Transverse colon (tissue), 4 donors: ENCODE measurements around the gene PCDHA3. TPM values are rescaled to one million over a fixed set of nuclear protein-coding genes. Genes with fewer than 3 reads are reported as not detected.
"Not testable (repeated sequence)": the region's sequence is repeated elsewhere in the genome, so short reads cannot be mapped to it uniquely, and the experiment has no call there.

Experiments used
- DNase-seq: peaks from one replicate; pipeline ENCODE4 v3.0.0-alpha.2; 2019
- H3K27ac ChIP-seq, 4 donors: fragments of 200-600 bp; sonication (generic); 2 replicates each; pipeline ENCODE4 v1.5.1; 2016 to 2018; ENCODE audit warnings: inconsistent platforms in 4 of 4
- H3K27me3 ChIP-seq: fragments of 200-600 bp; sonication (generic); 2 replicates; pipeline ENCODE4 v1.5.1; 2017; ENCODE audit warnings: inconsistent platforms
- H3K36me3 ChIP-seq, 4 donors: fragments of 200-600 bp; sonication (generic); 2 replicates each; pipeline ENCODE4 v1.5.1; 2017 to 2019; ENCODE audit warnings: inconsistent platforms in 4 of 4
- H3K4me1 ChIP-seq, 4 donors: fragments of 200-600 bp; sonication (generic); 2 replicates each; pipeline ENCODE4 v1.5.1; 2017 to 2020; ENCODE audit warnings: inconsistent platforms in 4 of 4
- H3K4me3 ChIP-seq, 4 donors: fragments of 200-600 bp; sonication (generic); 1 replicate in 1 of 4; 2 replicates in 3 of 4; pipeline versions ENCODE4 v1.5.1 to v1.6.1; 2017 to 2019; ENCODE audit warnings: inconsistent platforms in 4 of 4
- H3K9me3 ChIP-seq, 2 donors: fragments of 200-600 bp; sonication (generic); 2 replicates each; pipeline ENCODE4 v1.5.1; 2017 to 2019; ENCODE audit warnings: inconsistent platforms in 2 of 2
- CTCF ChIP-seq, 5 experiments: fragments of 200-600 bp in 3 of 5; fragments of 450-650 bp in 2 of 5; sonication (generic) in 3 of 5; IDR thresholded peaks; 1 replicate in 2 of 5; 2 replicates in 3 of 5; pipeline ENCODE4 v1.5.1; 2016 to 2017; ENCODE audit warnings: antibody characterized with exemption in 5 of 5, inconsistent platforms in 3 of 5, mild to moderate bottlenecking in 2 of 5, moderate library complexity in 1 of 5
- EP300 ChIP-seq: sonication (generic); formaldehyde crosslinking; IDR thresholded peaks from one replicate; pipeline ENCODE4 v1.6.1; 2017; ENCODE audit warnings: antibody characterized with exemption, low read depth
- POLR2A ChIP-seq: fragments of 450-650 bp; IDR thresholded peaks from one replicate; pipeline ENCODE4 v1.6.1; 2016; ENCODE audit warnings: antibody characterized with exemption, mild to moderate bottlenecking, moderate library complexity
- POLR2AphosphoS5 ChIP-seq, 3 donors: sonication (generic); formaldehyde crosslinking; IDR thresholded peaks; one replicate each; pipeline ENCODE4 v1.6.1; 2016; ENCODE audit warnings: antibody characterized with exemption in 3 of 3
- WGBS, 2 donors: methylation state at CpG; one replicate each; pipeline ENCODE4 v1.1.5; 2018; ENCODE audit warnings: low coverage in 1 of 2; 5-methylcytosine and 5-hydroxymethylcytosine counted together
- in situ Hi-C, 4 donors: fragments of 200-750 bp; cut with MboI; loops; one replicate each; pipeline versions ENCODE4 v1.15.0 to v1.15.1; 2017; ENCODE audit warnings: low sequenced_read_pairs in 3 of 4, low pct_ligation_motif_present in 1 of 4, low pct_unique_long_range_greater_than_20kb in 1 of 4
- intact Hi-C: fragments of 100-400 bp; cut with DNase I; formaldehyde crosslinking; loops from one replicate; pipeline ENCODE4 v1.15.1; 2023; ENCODE audit warnings: low total_unique reads
- total RNA-seq, 4 donors: library from RNA; depleted of rRNA; stranded (reverse); fragments of >200 nt; gene quantifications; one replicate each; pipeline ENCODE4 v1.1.0, GENCODE V29; 2016

PCDHA3 gene
- total RNA-seq, 4 donors from 2014 or later = 0.32 to 8.8 (median 0.41) TPM; not detected in 1

- Histone ChIP-seq H3K4me1 (no peaks in the 10 kb centered on the region), H3K27me3 (peaks cover 22% of the 10 kb centered on the region), H3K36me3 (no peaks in the 10 kb centered on the region), H3K9me3 (peaks cover 9 to 42% of the 10 kb centered on the region in 2 donors), H3K27ac (no peak overlapping the region), H3K4me3 (no peak overlapping the region)
- DNase-seq = no peak
- TF ChIP-seq POLR2AphosphoS5 (IDR thresholded peaks at IDR 0.05) (no peak), POLR2A (no peak), EP300 (no peak), CTCF (IDR thresholded peaks at IDR 0.05) (no peak)
- intact Hi-C loops (no loop called here), in situ Hi-C loops (no loop called here)
- 80 to 84% methylated on average over 9 to 80 of the region's 103 CpGs for WGBS, 2 donors
Measured at GRCh38 chr5:140835622-140836510, 35.0 kb downstream of the PCDHA3 start.

DNA sequence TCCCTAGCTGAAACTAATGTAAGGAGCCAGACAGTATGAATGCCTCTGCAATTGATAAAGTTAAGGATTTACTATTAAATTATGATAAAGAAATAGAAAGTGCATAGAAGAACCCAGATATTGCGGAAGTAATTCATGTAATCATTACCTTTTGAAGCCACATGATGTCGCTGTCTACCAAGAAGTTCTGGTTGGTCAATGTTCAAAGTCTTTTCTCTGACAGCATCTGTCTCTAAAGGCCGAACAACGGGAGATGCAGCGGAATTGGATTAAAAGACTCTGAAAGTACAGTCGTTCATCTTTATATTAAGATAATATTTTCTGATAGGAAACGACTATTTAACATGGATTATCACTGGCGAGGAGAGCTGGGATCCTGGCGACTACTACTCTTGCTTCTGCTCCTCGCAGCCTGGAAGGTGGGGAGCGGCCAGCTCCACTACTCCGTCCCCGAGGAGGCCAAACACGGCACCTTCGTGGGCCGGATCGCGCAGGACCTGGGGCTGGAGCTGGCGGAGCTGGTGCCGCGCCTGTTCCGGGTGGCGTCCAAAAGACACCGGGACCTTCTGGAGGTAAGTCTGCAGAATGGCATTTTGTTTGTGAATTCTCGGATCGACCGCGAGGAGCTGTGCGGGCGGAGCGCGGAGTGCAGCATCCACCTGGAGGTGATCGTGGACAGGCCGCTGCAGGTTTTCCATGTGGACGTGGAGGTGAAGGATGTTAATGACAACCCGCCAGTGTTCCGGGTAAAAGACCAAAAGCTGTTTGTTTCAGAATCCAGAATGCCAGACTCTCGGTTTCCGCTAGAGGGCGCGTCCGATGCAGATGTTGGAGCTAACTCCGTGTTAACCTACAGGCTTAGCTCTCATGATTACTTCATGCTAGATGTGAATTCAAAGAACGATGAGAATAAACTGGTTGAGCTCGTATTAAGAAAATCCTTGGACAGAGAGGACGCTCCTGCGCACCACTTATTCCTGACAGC is 40.4 kb downstream of the PCDHA3 start, which contains the start of gene PCDHA8:
Gene PCDHA8, plus strand, starts transcription at position 210 of the 985 bp plus-strand sequence. Its CDS starts 135 bp downstream, at position 345.
- Histone ChIP-seq H3K27me3 (peaks cover 14% of the 10 kb centered on the region), H3K4me3 (no peak within 1 kb of the TSS), H3K36me3 (no peaks in the 10 kb centered on the region), H3K9me3 (peaks cover 9 to 25% of the 10 kb centered on the region in 2 donors), H3K4me1 (no peaks in the 10 kb centered on the region), H3K27ac (no peak within 1 kb of the TSS)
- DNase-seq = no peak
- intact Hi-C loops = no loop called here
- 42 to 59% methylated on average over 17 to 47 of the region's 47 CpGs for WGBS, 2 donors
- in situ Hi-C loops = no loop called here
- TF ChIP-seq POLR2A (no peak), CTCF (IDR thresholded peaks at IDR 0.05) (no peak)

DNA sequence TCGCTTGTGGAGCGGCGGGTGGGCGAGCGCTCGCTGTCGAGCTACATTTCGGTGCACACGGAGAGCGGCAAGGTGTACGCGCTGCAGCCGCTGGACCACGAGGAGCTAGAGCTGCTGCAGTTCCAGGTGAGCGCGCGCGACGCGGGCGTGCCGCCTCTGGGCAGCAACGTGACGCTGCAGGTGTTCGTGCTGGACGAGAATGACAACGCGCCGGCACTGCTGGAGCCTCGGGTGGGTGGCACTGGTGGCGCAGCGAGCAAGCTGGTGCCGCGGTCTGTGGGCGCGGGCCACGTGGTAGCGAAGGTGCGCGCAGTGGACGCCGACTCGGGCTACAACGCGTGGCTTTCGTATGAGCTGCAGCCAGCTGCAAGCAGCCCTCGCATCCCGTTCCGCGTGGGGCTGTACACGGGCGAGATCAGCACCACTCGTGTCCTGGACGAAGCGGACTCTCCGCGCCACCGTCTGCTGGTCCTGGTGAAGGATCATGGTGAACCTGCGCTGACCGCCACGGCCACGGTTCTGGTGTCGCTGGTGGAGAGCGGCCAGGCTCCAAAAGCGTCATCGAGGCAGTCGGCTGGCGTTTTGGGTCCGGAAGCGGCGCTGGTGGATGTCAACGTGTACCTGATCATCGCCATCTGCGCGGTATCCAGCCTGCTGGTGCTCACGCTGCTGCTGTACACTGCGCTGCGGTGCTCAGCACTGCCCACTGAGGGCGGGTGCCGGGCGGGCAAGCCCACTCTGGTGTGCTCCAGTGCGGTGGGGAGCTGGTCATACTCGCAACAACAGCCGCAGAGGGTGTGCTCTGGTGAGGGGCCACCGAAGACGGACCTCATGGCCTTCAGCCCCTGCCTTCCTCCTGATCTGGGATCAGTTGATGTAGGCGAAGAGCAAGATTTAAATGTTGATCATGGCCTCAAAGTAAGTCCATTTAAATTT is 42.2 kb downstream of the PCDHA3 start:
- intact Hi-C loops (no loop called here), in situ Hi-C loops (no loop called here)
- no peak for DNase-seq
- TF ChIP-seq CTCF (IDR thresholded peaks at IDR 0.05) (no peak), POLR2A (no peak), POLR2AphosphoS5 (IDR thresholded peaks at IDR 0.05) (no peak), EP300 (no peak)
- Histone ChIP-seq H3K36me3 (no peaks in the 10 kb centered on the region), H3K9me3 (peaks cover 5 to 31% of the 10 kb centered on the region in 2 donors), H3K4me3 (no peak overlapping the region), H3K27me3 (peaks cover 22% of the 10 kb centered on the region), H3K4me1 (no peaks in the 10 kb centered on the region), H3K27ac (no peak overlapping the region)
- 83% methylated on average over 87 of the region's 87 CpGs; no CpG with 5 or more reads in 1 of the 2 donors for WGBS, 2 donors

DNA sequence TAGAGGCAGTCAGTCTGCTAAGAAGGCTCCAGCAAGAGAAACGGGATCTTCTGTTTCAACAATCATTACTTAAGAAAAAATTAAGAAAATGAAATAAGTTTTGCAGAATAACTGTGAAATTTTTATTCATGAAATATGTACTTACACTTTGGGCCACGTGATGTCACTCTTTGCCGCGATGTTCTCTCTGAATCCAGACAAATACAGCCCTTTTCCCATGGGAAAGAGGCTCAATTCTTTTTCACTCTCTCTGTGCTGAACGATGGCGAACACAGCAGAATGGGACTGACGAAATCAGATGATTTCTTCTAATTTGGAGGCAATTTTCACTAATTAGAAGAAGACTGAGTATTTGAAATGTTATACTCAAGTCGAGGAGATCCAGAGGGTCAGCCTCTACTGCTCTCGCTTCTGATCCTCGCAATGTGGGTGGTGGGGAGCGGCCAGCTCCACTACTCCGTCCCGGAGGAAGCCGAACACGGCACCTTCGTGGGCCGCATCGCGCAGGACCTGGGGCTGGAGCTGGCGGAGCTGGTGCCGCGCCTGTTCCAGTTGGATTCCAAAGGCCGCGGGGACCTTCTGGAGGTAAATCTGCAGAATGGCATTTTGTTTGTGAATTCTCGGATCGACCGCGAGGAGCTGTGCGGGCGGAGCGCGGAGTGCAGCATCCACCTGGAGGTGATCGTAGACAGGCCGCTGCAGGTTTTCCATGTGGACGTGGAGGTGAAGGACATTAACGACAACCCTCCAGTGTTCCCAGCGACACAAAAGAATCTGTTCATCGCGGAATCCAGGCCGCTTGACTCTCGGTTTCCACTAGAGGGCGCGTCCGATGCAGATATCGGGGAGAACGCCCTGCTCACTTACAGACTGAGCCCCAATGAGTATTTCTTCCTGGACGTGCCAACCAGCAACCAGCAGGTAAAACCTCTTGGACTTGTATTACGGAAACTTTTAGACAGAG is 47.6 kb downstream of the PCDHA3 start, which contains the start of gene PCDHA9:
Gene PCDHA9, plus strand, starts transcription at position 244 of the 964 bp plus-strand sequence. Its CDS starts 114 bp downstream, at position 358.
- H3K4me3 ChIP-seq, DNase-seq, in situ Hi-C loops, H3K27ac ChIP-seq, H3K4me1 ChIP-seq, intact Hi-C loops, H3K36me3 ChIP-seq: not testable (repeated sequence)
- WGBS, 2 donors = 48 to 63% methylated on average over 8 to 27 of the region's 48 CpGs
- peaks cover 10 to 27% of the 10 kb centered on the region in 2 donors for H3K9me3 ChIP-seq
- peaks cover 26% of the 10 kb centered on the region for H3K27me3 ChIP-seq

DNA sequence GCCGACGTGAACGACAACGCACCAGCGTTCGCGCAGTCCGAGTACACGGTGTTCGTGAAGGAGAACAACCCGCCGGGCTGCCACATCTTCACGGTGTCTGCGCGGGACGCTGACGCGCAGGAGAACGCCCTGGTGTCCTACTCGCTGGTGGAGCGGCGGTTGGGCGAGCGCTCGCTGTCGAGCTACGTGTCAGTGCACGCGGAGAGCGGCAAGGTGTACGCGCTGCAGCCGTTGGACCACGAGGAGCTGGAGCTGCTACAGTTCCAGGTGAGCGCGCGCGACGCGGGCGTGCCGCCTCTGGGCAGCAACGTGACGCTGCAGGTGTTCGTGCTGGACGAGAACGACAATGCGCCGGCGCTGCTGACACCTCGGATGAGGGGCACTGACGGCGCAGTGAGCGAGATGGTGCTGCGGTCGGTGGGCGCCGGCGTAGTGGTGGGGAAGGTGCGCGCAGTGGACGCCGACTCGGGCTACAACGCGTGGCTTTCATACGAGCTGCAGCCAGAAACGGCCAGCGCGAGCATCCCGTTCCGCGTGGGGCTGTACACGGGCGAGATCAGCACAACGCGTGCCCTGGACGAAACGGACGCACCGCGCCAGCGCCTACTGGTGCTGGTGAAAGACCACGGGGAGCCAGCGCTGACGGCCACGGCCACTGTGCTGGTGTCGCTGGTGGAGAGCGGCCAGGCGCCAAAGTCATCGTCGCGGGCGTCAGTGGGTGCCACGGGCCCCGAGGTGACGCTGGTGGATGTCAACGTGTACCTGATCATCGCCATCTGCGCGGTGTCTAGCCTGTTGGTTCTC is 49.2 kb downstream of the PCDHA3 start:
- intact Hi-C loops, H3K27ac ChIP-seq, DNase-seq, H3K4me3 ChIP-seq, in situ Hi-C loops, H3K4me1 ChIP-seq, H3K36me3 ChIP-seq: not testable (repeated sequence)
- Histone ChIP-seq H3K27me3 (peaks cover 26% of the 10 kb centered on the region), H3K9me3 (peaks cover 6 to 31% of the 10 kb centered on the region in 2 donors)
- 78% methylated on average over 98 of the region's 101 CpGs; no CpG with 5 or more reads in 1 of the 2 donors for WGBS, 2 donors
